A549 (cell line): ENCODE data around the gene LRRC72. TPM values are rescaled to one million over a fixed set of nuclear protein-coding genes. Genes with fewer than 3 reads are reported as not detected.

Experiments
- ATAC-seq, 2 experiments: fragments of 200-7000 bp in 1 of 2; fragments of >200 bp in 1 of 2; cut with Nextera tagmentation in 1 of 2; cut with Tn5 transposase in 1 of 2; 3 replicates each; pipeline versions ENCODE4 v1.8.0 to v1.9.1; 2018 to 2020; ENCODE audit warnings: mild to moderate bottlenecking in 1 of 2, moderate library complexity in 1 of 2
- CTCF ChIA-PET: fragments of 300-600 bp; sonication (Branson Sonifier 250); formaldehyde crosslinking; extraction: SDS; loops from one replicate; lab custom pipeline; 2021; ENCODE audit warnings: antibody characterized with exemption, inconsistent platforms; lab: Yijun Ruan, JAX
- POLR2A ChIA-PET: fragments of 350-600 bp; formaldehyde crosslinking; extraction: SDS; loops from one replicate; lab custom pipeline; 2021; ENCODE audit warnings: antibody characterized with exemption, inconsistent platforms; lab: Yijun Ruan, JAX
- DNase-seq, 2 experiments: peaks; one replicate each; pipeline versions ENCODE4 v3.0.0 to v3.0.0-alpha.2; 2011 to 2016; ENCODE audit warnings: low read depth in 1 of 2, low spot score in 1 of 2
- FAIRE-seq: peaks from 2 replicates; lab custom pipeline; 2011; peaks lifted over from hg19 to GRCh38; lab: Jason Lieb, UNC
- H3K27ac ChIP-seq, 2 experiments: fragments of >200 bp; sonication (Bioruptor Twin); formaldehyde crosslinking; 3 replicates each; pipeline ENCODE4 v1.5.1; 2016 to 2017
- H3K4me1 ChIP-seq: fragments of >200 bp; sonication (Bioruptor Twin); formaldehyde crosslinking; 3 replicates; pipeline ENCODE4 v1.6.1; 2016
- H3K4me2 ChIP-seq: fragments of >200 bp; sonication (Bioruptor Twin); formaldehyde crosslinking; 3 replicates; pipeline ENCODE4 v1.6.1; 2016
- H3K4me3 ChIP-seq: fragments of >200 bp; sonication (Bioruptor Twin); formaldehyde crosslinking; 3 replicates; pipeline ENCODE4 v1.5.1; 2016
- H3K9me3 ChIP-seq: fragments of >200 bp; sonication (Bioruptor Twin); formaldehyde crosslinking; 3 replicates; pipeline ENCODE4 v1.6.1; 2016
- CBX2 ChIP-seq: fragments of 200-600 bp; sonication (generic); IDR thresholded peaks from 2 replicates; pipeline ENCODE4 v1.6.1; 2016; ENCODE audit warnings: low read depth, mild to moderate bottlenecking, borderline replicate concordance
- CBX8 ChIP-seq: fragments of 200-600 bp; sonication (generic); IDR thresholded peaks from 2 replicates; pipeline ENCODE4 v1.6.1; 2016
- CEBPB ChIP-seq, 2 experiments: fragments of >200 bp in 1 of 2; sonication (Bioruptor Twin) in 1 of 2; formaldehyde crosslinking in 1 of 2; IDR thresholded peaks; 2 replicates each; pipeline ENCODE4 v1.6.1; 2012 to 2016
- CHD4 ChIP-seq: fragments of 200-600 bp; sonication (generic); IDR thresholded peaks from 2 replicates; pipeline ENCODE4 v1.6.1; 2016; ENCODE audit warnings: antibody characterized with exemption, mild to moderate bottlenecking, borderline replicate concordance
- E2F6 ChIP-seq: IDR thresholded peaks from 2 replicates; pipeline ENCODE4 v1.6.1; 2012; ENCODE audit warnings: low read depth, borderline replicate concordance
- ESRRA ChIP-seq: fragments of 150-350 bp; IDR thresholded peaks from 2 replicates; pipeline ENCODE4 v1.6.1; 2014; ENCODE audit warnings: mild to moderate bottlenecking, low read length, borderline replicate concordance
- FOSL2 ChIP-seq, 2 experiments: fragments of 450-650 bp in 1 of 2; fragments of >200 bp in 1 of 2; sonication (Bioruptor Twin) in 1 of 2; formaldehyde crosslinking; IDR thresholded peaks; 2 replicates each; pipeline versions ENCODE4 v1.5.0 to v1.6.1; 2016 to 2020; ENCODE audit warnings: mild to moderate bottlenecking in 1 of 2, moderate library complexity in 1 of 2
- GATA3 ChIP-seq: IDR thresholded peaks from 2 replicates; pipeline ENCODE4 v1.6.1; 2012; ENCODE audit warnings: borderline replicate concordance
- HDAC2 ChIP-seq: fragments of 200-600 bp; sonication (generic); IDR thresholded peaks from 2 replicates; pipeline ENCODE4 v1.6.1; 2016
- HMGXB4 ChIP-seq: fragments of 250-450 bp; sonication (Bioruptor Pico); IDR thresholded peaks from 2 replicates; pipeline ENCODE4 v1.5.0; 2021; ENCODE audit warnings: mild to moderate bottlenecking, moderate library complexity, borderline replicate concordance
- HOXA7 ChIP-seq: fragments of 250-450 bp; sonication (Bioruptor Pico); IDR thresholded peaks from 2 replicates; pipeline ENCODE4 v1.5.0; 2020; ENCODE audit warnings: mild to moderate bottlenecking, moderate library complexity
- HOXB13 ChIP-seq: fragments of 250-450 bp; sonication (Bioruptor Pico); IDR thresholded peaks from 2 replicates; pipeline ENCODE4 v1.5.0; 2020; ENCODE audit warnings: low read depth, mild to moderate bottlenecking, moderate library complexity
- HOXB5 ChIP-seq: fragments of 250-450 bp; sonication (Bioruptor Pico); IDR thresholded peaks from 2 replicates; pipeline ENCODE4 v1.5.0; 2020; ENCODE audit warnings: mild to moderate bottlenecking, moderate library complexity
- JUN ChIP-seq, 2 experiments: fragments of >200 bp; sonication (Bioruptor Twin); formaldehyde crosslinking; IDR thresholded peaks; 2 replicates in 1 of 2; 3 replicates in 1 of 2; pipeline ENCODE4 v1.6.1; 2016 to 2017
- JUNB ChIP-seq: fragments of >200 bp; sonication (Bioruptor Twin); formaldehyde crosslinking; IDR thresholded peaks from 2 replicates; pipeline ENCODE4 v1.6.1; 2016
- MAX ChIP-seq: IDR thresholded peaks from 2 replicates; pipeline ENCODE4 v1.6.1; 2012
- MAZ ChIP-seq: fragments of 150-350 bp; IDR thresholded peaks from 2 replicates; pipeline ENCODE4 v1.6.1; 2014; ENCODE audit warnings: antibody characterized with exemption, low read depth, low read length, borderline replicate concordance
- MYC ChIP-seq: IDR thresholded peaks from 2 replicates; pipeline ENCODE4 v1.6.1; 2012; ENCODE audit warnings: mild to moderate bottlenecking, inconsistent platforms, low read length, improper control_type of control experiment, borderline replicate concordance
- NPAS2 ChIP-seq: fragments of 250-450 bp; sonication (Bioruptor Pico); IDR thresholded peaks from 2 replicates; pipeline ENCODE4 v1.8.0; 2022; ENCODE audit warnings: mild to moderate bottlenecking, moderate library complexity, borderline replicate concordance
- PBX3 ChIP-seq: IDR thresholded peaks from 2 replicates; pipeline ENCODE4 v1.6.1; 2012
- POLR2AphosphoS2 ChIP-seq: conservative IDR thresholded peaks from 2 replicates; pipeline ENCODE4 v1.6.1; 2012; ENCODE audit warnings: low read length, improper control_type of control experiment, inconsistent platforms
- ZNF302 ChIP-seq: fragments of 250-450 bp; sonication (Bioruptor Pico); IDR thresholded peaks from 2 replicates; pipeline ENCODE4 v1.9.0; 2021; ENCODE audit warnings: inconsistent platforms, mild to moderate bottlenecking, moderate library complexity
- ZSCAN20 ChIP-seq: fragments of 250-450 bp; sonication (Bioruptor Pico); IDR thresholded peaks from 2 replicates; pipeline ENCODE4 v1.8.0; 2022; ENCODE audit warnings: mild to moderate bottlenecking, moderate library complexity
- WGBS: methylation state at CpG from one replicate; pipeline ENCODE4 v1.1.6; 2017; ENCODE audit errors: missing lambda C conversion rate; 5-methylcytosine and 5-hydroxymethylcytosine counted together
- polyA plus RNA-seq, 4 experiments: library from polyadenylated mRNA; depleted of rRNA in 3 of 4; stranded (reverse); fragments of >200 nt; fragmentation: RNase III in 1 of 4; extraction: RNeasy Plus Mini Kit Qiagen cat#74134 plus additional on column Dnase treatment in 1 of 4; gene quantifications; 2 replicates in 3 of 4; 3 replicates in 1 of 4; pipeline ENCODE4 v1.2.3, GENCODE V29; 2011 to 2017

LRRC72 gene
- polyA plus RNA-seq, 2 of the 4 experiments (the other 2 are of a cell fraction), result not detected

DNA sequence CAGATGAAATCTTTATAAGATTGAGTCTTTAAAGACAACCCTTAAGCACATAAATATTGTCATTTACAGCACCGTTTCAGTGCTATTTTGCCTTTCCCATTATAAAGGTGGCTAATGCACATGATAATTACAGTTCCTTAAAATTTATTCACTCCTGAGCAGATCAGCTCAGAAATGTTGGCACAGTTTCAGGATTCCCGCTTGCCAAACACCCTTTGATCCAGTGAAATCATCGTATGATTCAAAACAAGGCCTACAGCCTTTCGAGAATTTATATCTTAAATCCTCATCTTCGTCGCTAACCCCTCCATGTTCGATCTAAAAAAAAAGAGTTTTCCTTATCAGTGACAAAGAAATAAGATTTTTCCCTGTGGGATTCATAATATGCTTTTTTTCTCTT is 47.0 kb upstream of the LRRC72 start:
- POLR2A ChIA-PET, result no interaction called here
- WGBS, result 74% methylated on average over 7 of the region's 7 CpGs

GRCh38 chr7:16484453-16485158 is 42.0 kb upstream of the LRRC72 start:
- Histone ChIP-seq H3K27ac (peak overlapping the region; percentile 52 to 60; a peak in 4 of 6 replicates), H3K4me2 (peak overlapping the region; percentile 56), H3K9me3 (no peaks in the 10 kb centered on the region), H3K4me1 (peaks cover 20% of the 10 kb centered on the region), H3K4me3 (no peak overlapping the region)
- DNase-seq (peak; percentile 10 to 87), ATAC-seq (peak; percentile 96 to 98), FAIRE-seq (peak; percentile 94)
- WGBS, result 25% methylated on average over 4 of the region's 4 CpGs
- POLR2A ChIA-PET, result no interaction called here
- CTCF ChIA-PET, result no interaction called here
- TF ChIP-seq FOSL2 (IDR thresholded peaks at IDR 0.05) (peak; percentile 46; the same call in 1 of the 2 replicates), FOSL2 (CRISPR knock-in tag; IDR thresholded peaks at IDR 0.05) (peak; percentile 73), ZNF302 (CRISPR knock-in tag) (no peak), HOXA7 (CRISPR knock-in tag) (no peak), NPAS2 (no peak), HOXB13 (CRISPR knock-in tag) (no peak), JUNB (peak; percentile 60; the same call in 1 of the 2 replicates), GATA3 (peak; percentile 19; the same call in 1 of the 2 replicates), JUN (IDR thresholded peaks at IDR 0.05) (peak in 1 of 2 experiments; percentile 28; a peak in 1 of 5 replicates)
- TF ChIP-seq, all 56 proteins: peak for 4

More for the DNA sequence above, 47.0 kb upstream of the LRRC72 start:
- DNase-seq, result no peak
- ATAC-seq, result no peak
- no peak overlapping the region for H3K4me3 ChIP-seq
- peaks cover 8% of the 10 kb centered on the region for H3K4me1 ChIP-seq
- H3K4me2 ChIP-seq, result no peak overlapping the region
- no peak for TF ChIP-seq PBX3
- no peak for TF ChIP-seq HMGXB4 (CRISPR knock-in tag)
- H3K27ac ChIP-seq, result no peak overlapping the region
- no peaks in the 10 kb centered on the region for H3K9me3 ChIP-seq
- CTCF ChIA-PET, result interaction anchor here (1.0 kb wide), 1 partner anchor 47 kb away, joined by 3 read pairs; no protein-coding TSS in a partner anchor
- no peak for FAIRE-seq

- ChIA-PET CTCF (interaction anchor here (1.2 kb wide), 1 partner anchor 74 kb away, joined by 3 read pairs; no protein-coding TSS in a partner anchor), POLR2A (no interaction called here)
- H3K4me3 ChIP-seq, result no peak overlapping the region
- ATAC-seq, result no peak
- TF ChIP-seq MYC (no peak), CHD4 (no peak), PBX3 (no peak), CBX8 (no peak), MAX (no peak), ZSCAN20 (CRISPR knock-in tag) (no peak), MAZ (no peak), CBX2 (no peak), POLR2AphosphoS2 (no peak), HDAC2 (no peak), E2F6 (no peak), HOXB5 (CRISPR knock-in tag) (no peak), ESRRA (no peak), HOXB13 (CRISPR knock-in tag) (no peak), CEBPB (IDR thresholded peaks at IDR 0.05) (no peak), HOXA7 (CRISPR knock-in tag) (no peak)
- no peaks in the 10 kb centered on the region for H3K9me3 ChIP-seq
- H3K4me2 ChIP-seq, result no peak overlapping the region
- no peak overlapping the region for H3K27ac ChIP-seq
- peaks cover 16% of the 10 kb centered on the region; the same call in 2 of the 3 replicates for H3K4me1 ChIP-seq
- FAIRE-seq, result no peak
- 44% methylated on average over 2 of the region's 2 CpGs for WGBS
- no peak for DNase-seq
These were observed 35.5 kb upstream of the LRRC72 start for GRCh38 chr7:16491148-16491547.
